Peyer's patch (tissue), 4 donors: ENCODE results near the gene CD33.

Experiments
- POLR2A ChIP-seq, 2 donors: fragments of 450-650 bp; IDR thresholded peaks; one replicate each; pipeline ENCODE4 v1.5.1; 2017; ENCODE audit warnings: antibody characterized with exemption in 2 of 2, mild to moderate bottlenecking in 2 of 2, moderate library complexity in 2 of 2
- TF ChIP-seq, protein P1 (sequence below), 6 experiments: fragments of 450-650 bp in 4 of 6; fragments of 200-600 bp in 2 of 6; sonication (generic) in 1 of 6; IDR thresholded peaks; one replicate each; pipeline ENCODE4 v1.5.1; 2017 to 2019; ENCODE audit warnings: antibody characterized with exemption in 6 of 6, mild to moderate bottlenecking in 3 of 6, moderate library complexity in 1 of 6

DNA sequence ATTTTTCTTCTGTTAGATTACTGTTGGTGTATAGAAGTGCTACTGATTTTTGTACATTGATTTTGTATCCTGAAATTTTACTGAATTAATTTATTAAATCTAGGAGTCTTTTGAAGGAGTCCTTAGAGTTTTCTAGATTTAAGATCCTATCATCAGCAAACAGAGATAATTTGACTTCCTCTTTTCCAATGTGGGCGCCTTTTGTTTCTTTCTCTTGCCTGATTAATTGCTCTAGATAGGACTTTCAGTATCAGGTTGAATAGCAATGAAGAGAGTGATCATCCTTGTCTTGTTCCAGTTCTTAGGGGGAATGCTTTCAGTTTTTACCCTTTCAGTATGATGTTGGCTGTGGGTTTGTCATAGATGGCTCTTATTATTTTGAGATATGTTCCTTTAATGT, 5.6 kb upstream of the CD33 start:
- TF ChIP-seq POLR2A (IDR thresholded peaks at IDR 0.05) = no peak
- TF ChIP-seq, protein P1, sequence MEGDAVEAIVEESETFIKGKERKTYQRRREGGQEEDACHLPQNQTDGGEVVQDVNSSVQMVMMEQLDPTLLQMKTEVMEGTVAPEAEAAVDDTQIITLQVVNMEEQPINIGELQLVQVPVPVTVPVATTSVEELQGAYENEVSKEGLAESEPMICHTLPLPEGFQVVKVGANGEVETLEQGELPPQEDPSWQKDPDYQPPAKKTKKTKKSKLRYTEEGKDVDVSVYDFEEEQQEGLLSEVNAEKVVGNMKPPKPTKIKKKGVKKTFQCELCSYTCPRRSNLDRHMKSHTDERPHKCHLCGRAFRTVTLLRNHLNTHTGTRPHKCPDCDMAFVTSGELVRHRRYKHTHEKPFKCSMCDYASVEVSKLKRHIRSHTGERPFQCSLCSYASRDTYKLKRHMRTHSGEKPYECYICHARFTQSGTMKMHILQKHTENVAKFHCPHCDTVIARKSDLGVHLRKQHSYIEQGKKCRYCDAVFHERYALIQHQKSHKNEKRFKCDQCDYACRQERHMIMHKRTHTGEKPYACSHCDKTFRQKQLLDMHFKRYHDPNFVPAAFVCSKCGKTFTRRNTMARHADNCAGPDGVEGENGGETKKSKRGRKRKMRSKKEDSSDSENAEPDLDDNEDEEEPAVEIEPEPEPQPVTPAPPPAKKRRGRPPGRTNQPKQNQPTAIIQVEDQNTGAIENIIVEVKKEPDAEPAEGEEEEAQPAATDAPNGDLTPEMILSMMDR (IDR thresholded peaks at IDR 0.05) = no peak
